Naive thymus-derived CD8-positive, alpha-beta T cell (primary cell): ENCODE data around the gene ZNF609. TPM values are rescaled to one million over a fixed set of nuclear protein-coding genes. Genes with fewer than 3 reads are reported as not detected.

ENCODE experiments used
- ATAC-seq, 2 donors: fragments of 150-1000 bp; cut with Tn5 transposase in 1 of 2; sonication (Bioruptor Pico), chemical (Tn5 transposase) in 1 of 2; 1 replicate in 1 of 2; 2 replicates in 1 of 2; pipeline ENCODE4 v1.10.0; 2021; ENCODE audit warnings: mild to moderate bottlenecking in 2 of 2, moderate library complexity in 2 of 2
- POLR2A ChIA-PET: fragments of 350-600 bp; sonication (Branson Sonifier 250); formaldehyde crosslinking; loops from one replicate; lab custom pipeline; 2021; ENCODE audit warnings: antibody characterized with exemption; lab: Charles Lee
- DNase-seq, 10 donors: peaks; one replicate each; pipeline versions ENCODE4 v3.0.0 to v3.0.0-alpha.2; 2020 to 2022
- H3K27ac Mint-ChIP-seq, 10 donors: one replicate each; pipeline ENCODE4 v1.8.0; 2020 to 2022; ENCODE audit warnings: mild to moderate bottlenecking in 10 of 10, mixed read lengths in 10 of 10, moderate library complexity in 4 of 10, inconsistent platforms in 1 of 10
- H3K27me3 Mint-ChIP-seq, 5 donors: one replicate each; pipeline ENCODE4 v1.8.0; 2021 to 2022; ENCODE audit warnings: mixed read lengths in 5 of 5
- H3K36me3 Mint-ChIP-seq, 3 donors: one replicate each; pipeline ENCODE4 v1.8.0; 2020 to 2022; ENCODE audit warnings: mixed read lengths in 3 of 3, mild to moderate bottlenecking in 2 of 3, inconsistent platforms in 1 of 3
- H3K4me1 Mint-ChIP-seq, 4 donors: one replicate each; pipeline ENCODE4 v1.8.0; 2021 to 2022; ENCODE audit warnings: mixed read lengths in 4 of 4
- H3K4me3 Mint-ChIP-seq, 10 donors: one replicate each; pipeline ENCODE4 v1.8.0; 2020 to 2022; ENCODE audit warnings: mild to moderate bottlenecking in 10 of 10, mixed read lengths in 10 of 10, moderate library complexity in 6 of 10, inconsistent platforms in 1 of 10
- H3K9me3 Mint-ChIP-seq, 9 donors: one replicate each; pipeline ENCODE4 v1.8.0; 2020 to 2022; ENCODE audit warnings: mixed read lengths in 9 of 9, mild to moderate bottlenecking in 3 of 9, inconsistent platforms in 1 of 9, moderate library complexity in 1 of 9
- polyA plus RNA-seq, 3 donors: library from polyadenylated mRNA; unstranded; fragments of 300-500 nt; fragmentation: Illumina TruSeq; gene quantifications; one replicate each; pipeline ENCODE4 v1.2.3, GENCODE V29; 2021
- total RNA-seq, 8 experiments: library from RNA in 2 of 8; stranded (reverse) in 2 of 8; gene quantifications; one replicate each; pipeline ENCODE4 v1.2.3 and lab custom pipeline; 2021 to 2026

ZNF609 gene
- total and polyA plus RNA-seq, 5 experiments from 2014 or later = 10.2 to 68.2 (median 23.7) TPM

DNA sequence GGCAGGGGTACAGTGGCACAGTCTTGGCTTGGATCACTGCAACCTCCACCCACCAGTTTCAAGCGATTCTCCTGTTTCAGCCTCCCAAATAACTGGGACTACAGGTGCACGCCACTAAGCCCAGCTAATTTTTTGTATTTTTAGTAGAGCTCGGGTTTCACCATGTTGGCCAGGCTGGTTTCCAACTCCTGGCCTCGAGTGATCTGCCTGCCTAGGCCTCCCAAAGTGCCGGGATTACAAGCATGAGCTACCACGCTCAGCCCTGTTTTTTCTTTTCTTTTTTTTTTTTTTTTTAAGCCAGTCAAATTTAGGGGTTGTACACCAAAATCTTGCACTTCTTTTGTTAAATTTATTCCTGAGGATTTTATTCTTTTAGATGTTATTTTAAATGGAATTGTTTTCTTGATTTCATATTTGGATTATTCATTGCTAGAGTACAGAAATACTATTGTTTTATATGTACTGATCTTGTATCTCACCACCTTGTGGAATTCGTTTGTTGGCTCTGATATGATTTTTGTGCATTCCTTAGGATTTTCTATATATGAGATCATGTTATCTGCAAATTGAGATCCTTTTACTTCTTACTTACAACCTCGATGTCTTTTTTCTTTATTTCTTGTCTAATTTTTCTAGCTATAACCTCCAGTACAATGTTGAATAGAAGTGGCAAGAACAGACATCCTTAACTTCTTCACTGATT, 65.6 kb downstream of the ZNF609 start:
- Mint-ChIP-seq H3K27ac (peak overlapping the region in 6 of 10 donors; percentile 4 to 67 (median 20)), H3K4me1 (peaks cover 28 to 82% (median 71%) of the 10 kb centered on the region in 4 donors)
- POLR2A ChIA-PET = interaction anchor here (0.7 to 1.2 kb wide), 3 partner anchors 66 to 99 kb away, joined by 3 to 4 read pairs (median 3); partner anchors contain the start of gene ZNF609

DNA sequence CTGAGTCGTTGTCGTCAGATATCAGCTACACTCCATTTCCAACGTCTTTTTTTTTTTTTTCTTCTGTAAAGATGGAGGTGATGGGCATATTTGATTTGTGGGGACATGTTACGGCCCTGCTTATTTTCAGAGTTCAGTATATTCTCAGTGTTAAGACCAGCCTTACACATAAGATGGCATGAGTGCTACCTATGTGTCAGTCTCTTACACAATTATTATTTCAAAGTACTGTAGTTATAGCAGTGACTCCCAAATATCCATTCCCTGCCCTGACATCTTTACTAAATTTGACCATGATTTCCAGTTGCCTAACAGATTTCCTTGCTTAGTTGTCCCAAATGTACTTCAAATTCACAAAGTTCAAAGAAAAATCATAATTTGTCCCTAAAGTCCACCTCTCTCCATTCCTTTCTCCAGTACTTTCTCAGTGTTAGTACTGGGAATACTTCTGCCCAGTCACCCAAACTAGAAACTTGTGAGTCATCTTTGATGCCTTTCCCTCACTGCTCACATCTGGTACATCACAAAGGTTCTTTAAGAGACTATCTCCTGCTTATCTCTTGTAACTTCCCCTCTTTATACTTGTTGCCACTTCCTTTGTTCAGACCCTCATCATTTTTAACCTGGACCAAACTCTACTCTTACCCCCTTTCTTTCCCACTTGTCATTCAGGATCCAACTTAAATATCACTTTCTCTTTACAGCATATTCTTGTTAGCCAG, 67.0 kb downstream of the ZNF609 start:
- H3K9me3 Mint-ChIP-seq = no peaks in the 10 kb centered on the region
- H3K36me3 Mint-ChIP-seq = peaks cover 0 to 29% (median 20%) of the 10 kb centered on the region in 3 donors
- peak overlapping the region in 9 of 10 donors; percentile 2 to 54 (median 26) for H3K4me3 Mint-ChIP-seq
- peaks cover 26 to 81% (median 68%) of the 10 kb centered on the region in 4 donors for H3K4me1 Mint-ChIP-seq
- POLR2A ChIA-PET = no interaction called here
- H3K27me3 Mint-ChIP-seq = no peaks in the 10 kb centered on the region
- ATAC-seq = peak in 1 of 2 donors; percentile 36
- H3K27ac Mint-ChIP-seq = peak overlapping the region in 8 of 10 donors; percentile 5 to 65 (median 32)
- DNase-seq = no peak

More for the DNA sequence above, 65.6 kb downstream of the ZNF609 start:
- H3K4me3 Mint-ChIP-seq = peak overlapping the region in 3 of 10 donors; percentile 0 to 8 (median 0)
- peaks cover 0 to 35% (median 20%) of the 10 kb centered on the region in 3 donors for H3K36me3 Mint-ChIP-seq
- DNase-seq (no peak), ATAC-seq (no peak)
- H3K9me3 Mint-ChIP-seq = no peaks in the 10 kb centered on the region
- no peaks in the 10 kb centered on the region for H3K27me3 Mint-ChIP-seq

DNA sequence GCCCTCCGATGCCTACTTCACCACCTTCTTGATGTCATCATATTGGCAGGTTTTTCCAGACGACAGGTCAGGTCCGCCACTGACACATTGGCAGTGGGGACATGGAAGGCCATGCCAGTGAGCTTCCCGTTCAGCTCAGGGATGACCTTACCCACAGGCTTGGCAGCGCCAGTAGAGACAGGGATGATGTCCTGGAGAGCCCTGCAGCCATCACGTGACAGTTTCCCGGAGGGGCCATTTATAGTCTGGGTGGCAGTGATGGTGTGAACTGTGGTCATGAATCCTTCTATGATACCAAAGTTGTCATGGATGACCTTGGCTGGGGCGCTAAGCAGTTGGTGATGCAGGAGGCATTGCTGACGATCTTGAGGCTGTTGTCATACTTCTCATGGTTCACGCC, 68.5 kb downstream of the ZNF609 start:
- no peak overlapping the region for H3K27ac Mint-ChIP-seq
- POLR2A ChIA-PET = no interaction called here
- H3K36me3 Mint-ChIP-seq = peaks cover 0 to 32% (median 20%) of the 10 kb centered on the region in 3 donors
- ATAC-seq (no peak), DNase-seq (no peak)
- H3K4me3 Mint-ChIP-seq = no peak overlapping the region
- peaks cover 35 to 89% (median 78%) of the 10 kb centered on the region in 4 donors for H3K4me1 Mint-ChIP-seq
- no peaks in the 10 kb centered on the region for H3K27me3 Mint-ChIP-seq
- H3K9me3 Mint-ChIP-seq = no peaks in the 10 kb centered on the region

DNA sequence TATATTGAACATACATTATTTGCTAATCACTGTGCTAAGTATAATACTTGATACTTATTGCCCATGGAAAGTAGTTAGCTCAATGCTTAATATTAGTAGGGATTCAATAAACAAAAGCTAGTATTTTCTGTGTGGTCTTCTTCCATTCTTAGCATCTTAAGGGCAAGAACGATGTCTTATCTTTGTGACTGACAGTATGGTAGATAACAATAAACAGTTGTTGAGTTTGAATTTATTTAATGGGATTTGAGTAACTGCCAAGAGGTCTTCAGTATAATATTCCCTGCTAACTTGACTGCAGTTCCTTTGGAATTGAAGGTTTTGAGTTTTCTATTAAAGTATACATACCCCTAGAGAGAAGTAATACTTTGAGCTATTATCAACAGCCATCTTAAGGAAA, 70.1 kb downstream of the ZNF609 start:
- H3K4me1 Mint-ChIP-seq = peaks cover 28 to 84% (median 77%) of the 10 kb centered on the region in 4 donors
- DNase-seq (no peak), ATAC-seq (no peak)
- H3K27me3 Mint-ChIP-seq = no peaks in the 10 kb centered on the region
- H3K27ac Mint-ChIP-seq = peak overlapping the region in 5 of 10 donors; percentile 2 to 57 (median 14)
- peak overlapping the region in 2 of 10 donors; percentile 6 to 27 for H3K4me3 Mint-ChIP-seq
- peaks cover 0 to 30% (median 17%) of the 10 kb centered on the region in 3 donors for H3K36me3 Mint-ChIP-seq
- POLR2A ChIA-PET = interaction anchor here (0.5 kb wide), 1 partner anchor 160 kb away, joined by 7 read pairs; no protein-coding TSS in a partner anchor
- H3K9me3 Mint-ChIP-seq = no peaks in the 10 kb centered on the region

DNA sequence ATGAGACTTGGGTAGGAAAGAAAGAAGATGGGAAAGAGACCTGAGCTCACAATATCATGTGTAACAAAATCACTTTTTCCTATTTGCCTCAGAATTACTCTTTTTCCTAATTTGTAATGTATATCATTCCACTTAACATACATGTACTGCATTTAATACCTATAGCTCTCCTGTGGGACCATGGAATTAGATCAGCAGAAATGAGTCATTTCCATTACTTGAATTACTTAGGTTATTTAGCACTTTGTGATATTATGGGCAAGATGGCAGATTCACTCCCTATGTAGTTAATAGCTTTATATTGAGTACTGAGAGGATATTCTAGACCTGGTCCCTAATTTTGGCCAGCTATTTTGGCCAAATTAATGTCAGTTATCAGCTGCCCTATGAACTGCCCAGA, 70.5 kb downstream of the ZNF609 start:
- H3K4me1 Mint-ChIP-seq = peaks cover 28 to 84% (median 75%) of the 10 kb centered on the region in 4 donors
- POLR2A ChIA-PET = interaction anchor here (0.5 to 1.2 kb wide), 2 partner anchors 27 to 116 kb away, joined by 3 to 5 read pairs; no protein-coding TSS in a partner anchor
- H3K27me3 Mint-ChIP-seq = no peaks in the 10 kb centered on the region
- H3K9me3 Mint-ChIP-seq = no peaks in the 10 kb centered on the region
- peak overlapping the region in 4 of 10 donors; percentile 2 to 57 (median 27) for H3K27ac Mint-ChIP-seq
- peaks cover 0 to 30% (median 17%) of the 10 kb centered on the region in 3 donors for H3K36me3 Mint-ChIP-seq
- DNase-seq (no peak), ATAC-seq (no peak)
- H3K4me3 Mint-ChIP-seq = peak overlapping the region in 1 of 10 donors; percentile 6

DNA sequence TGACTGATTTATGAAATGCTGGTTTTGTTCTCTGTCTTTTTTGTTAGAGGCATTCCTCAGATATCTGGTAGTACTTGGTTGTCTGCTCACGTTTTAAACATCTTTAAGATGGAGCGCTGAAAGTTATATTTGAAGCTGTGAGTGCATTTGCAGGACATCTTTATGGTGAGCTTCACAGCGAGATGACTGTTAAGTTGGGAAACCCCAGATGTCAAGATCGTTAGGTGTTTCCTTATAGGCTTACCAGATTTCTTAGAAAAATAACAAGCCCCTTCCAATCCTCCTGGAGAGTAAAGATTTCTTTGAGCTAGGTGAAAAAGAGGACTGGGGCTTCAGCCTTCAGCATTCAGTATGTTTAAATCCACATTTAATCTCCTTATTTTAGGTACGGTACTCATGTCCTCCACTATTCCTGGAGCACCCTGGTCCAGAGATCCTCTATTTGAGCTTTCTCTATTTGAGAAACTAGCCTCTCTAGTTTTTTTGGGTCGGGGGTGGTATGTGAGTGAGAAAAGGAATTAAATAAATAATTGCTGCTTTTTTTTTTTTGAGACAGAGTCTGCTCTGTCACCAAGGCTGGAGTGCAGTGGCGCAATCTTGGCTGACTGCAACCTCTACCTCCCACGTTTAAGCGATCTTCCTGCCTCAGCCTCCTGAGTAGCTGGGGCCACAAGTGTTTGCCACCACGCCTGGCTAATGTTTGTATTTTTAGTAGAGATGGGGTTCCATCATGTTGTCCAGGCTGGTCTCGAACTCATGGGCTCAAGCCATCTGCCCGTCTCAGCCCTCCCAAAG, 72.3 kb downstream of the ZNF609 start:
- peak in 1 of 2 donors; percentile 48 for ATAC-seq

DNA sequence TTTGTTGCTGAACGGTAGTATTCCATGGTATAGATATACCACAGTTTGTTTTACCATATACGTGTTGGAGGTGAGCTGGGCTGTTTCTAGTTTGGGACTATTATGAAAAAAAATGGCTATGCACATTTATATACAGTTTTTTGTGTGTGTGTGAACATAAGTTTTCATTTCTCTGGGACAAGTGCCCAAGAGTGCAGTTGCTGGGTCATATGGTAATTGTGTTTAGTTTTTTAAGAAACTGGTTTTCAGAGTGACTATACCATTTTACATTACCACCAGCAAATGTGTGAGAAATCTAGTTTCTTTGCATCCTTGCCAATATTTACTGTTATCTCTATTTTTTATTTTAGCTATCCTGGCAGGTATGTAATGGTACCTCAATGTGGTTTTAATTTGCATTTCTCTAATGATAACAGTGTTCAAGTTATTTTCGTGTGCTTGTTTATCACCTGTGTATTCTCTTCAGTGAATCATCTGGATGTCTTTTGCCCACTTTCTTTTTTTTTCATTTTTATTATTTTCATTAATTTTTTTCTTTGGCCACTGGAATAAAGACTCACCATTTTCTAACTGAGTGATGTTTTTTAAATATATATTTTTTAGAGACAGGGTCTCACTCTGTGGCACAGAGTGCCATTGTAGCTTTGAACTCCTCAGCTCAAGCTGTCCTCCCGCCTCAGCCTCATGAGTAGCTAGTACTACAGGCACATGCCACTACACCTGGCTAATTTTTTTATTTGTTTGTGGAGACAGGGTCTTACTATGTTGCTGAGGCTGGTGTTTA, 75.3 kb downstream of the ZNF609 start:
- ATAC-seq = peak in 1 of 2 donors; percentile 17
- Mint-ChIP-seq H3K36me3 (peaks cover 0 to 15% (median 3%) of the 10 kb centered on the region in 3 donors), H3K27ac (peak overlapping the region in 8 of 10 donors; percentile 15 to 78 (median 42)), H3K4me3 (peak overlapping the region in 6 of 10 donors; percentile 2 to 67 (median 20)), H3K4me1 (peaks cover 29 to 66% (median 52%) of the 10 kb centered on the region in 4 donors), H3K9me3 (no peaks in the 10 kb centered on the region), H3K27me3 (no peaks in the 10 kb centered on the region)
- DNase-seq = no peak
- POLR2A ChIA-PET = interaction anchor here (0.5 to 0.6 kb wide), 2 partner anchors 86 to 440 kb away, joined by 3 to 4 read pairs; partner anchors contain the start of gene SNX1

More for the DNA sequence above, 72.3 kb downstream of the ZNF609 start:
- H3K27me3 Mint-ChIP-seq = no peaks in the 10 kb centered on the region
- H3K27ac Mint-ChIP-seq = peak overlapping the region; percentile 15 to 90 (median 57)
- peak overlapping the region in 7 of 10 donors; percentile 37 to 59 (median 51) for H3K4me3 Mint-ChIP-seq
- DNase-seq = no peak
- POLR2A ChIA-PET = interaction anchor here (0.7 kb wide), 1 partner anchor 40 kb away, joined by 4 read pairs; no protein-coding TSS in a partner anchor
- peaks cover 0 to 26% (median 13%) of the 10 kb centered on the region in 3 donors for H3K36me3 Mint-ChIP-seq
- peaks cover 30 to 82% (median 66%) of the 10 kb centered on the region in 4 donors for H3K4me1 Mint-ChIP-seq
- H3K9me3 Mint-ChIP-seq = no peaks in the 10 kb centered on the region

DNA sequence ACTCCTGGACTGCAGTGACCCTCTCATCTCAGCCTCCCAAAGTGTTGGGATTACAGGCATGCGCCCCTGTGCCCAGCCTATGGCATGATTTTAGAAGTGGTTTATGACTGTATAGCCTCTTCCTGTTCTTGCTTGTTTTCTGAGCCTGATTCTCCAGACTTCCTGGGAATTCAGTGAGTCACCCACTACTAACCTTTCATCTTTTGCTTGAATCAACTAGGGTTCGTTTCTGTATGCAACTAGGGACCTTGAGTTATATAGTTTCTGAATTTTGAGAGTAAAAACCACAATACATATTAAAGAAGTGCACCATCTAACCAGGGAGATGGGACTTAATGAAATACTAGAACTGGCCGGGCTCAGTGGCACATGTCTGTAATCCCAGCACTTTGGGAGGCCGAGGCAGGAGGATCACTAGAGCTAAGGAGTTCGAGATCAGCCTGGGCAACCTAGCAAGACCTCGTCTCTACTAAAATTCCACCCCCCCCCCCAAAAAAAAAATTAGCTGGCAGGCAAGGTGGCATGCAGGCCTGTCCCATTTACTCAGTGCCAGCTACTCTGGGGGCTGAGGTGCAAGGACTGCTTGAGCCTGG, 76.0 kb downstream of the ZNF609 start:
- Mint-ChIP-seq H3K4me3 (peak overlapping the region in 6 of 10 donors; percentile 2 to 67 (median 38)), H3K9me3 (no peaks in the 10 kb centered on the region), H3K36me3 (peaks cover 0 to 18% (median 2%) of the 10 kb centered on the region in 3 donors), H3K4me1 (peaks cover 28 to 60% (median 47%) of the 10 kb centered on the region in 4 donors), H3K27ac (peak overlapping the region in 7 of 10 donors; percentile 29 to 86 (median 38)), H3K27me3 (no peaks in the 10 kb centered on the region)
- DNase-seq (no peak), ATAC-seq (peak; percentile 25 to 39)
- POLR2A ChIA-PET = interaction anchor here (0.6 kb wide), 1 partner anchor 441 kb away, joined by 4 read pairs; the partner anchor contains the start of gene SNX1

DNA sequence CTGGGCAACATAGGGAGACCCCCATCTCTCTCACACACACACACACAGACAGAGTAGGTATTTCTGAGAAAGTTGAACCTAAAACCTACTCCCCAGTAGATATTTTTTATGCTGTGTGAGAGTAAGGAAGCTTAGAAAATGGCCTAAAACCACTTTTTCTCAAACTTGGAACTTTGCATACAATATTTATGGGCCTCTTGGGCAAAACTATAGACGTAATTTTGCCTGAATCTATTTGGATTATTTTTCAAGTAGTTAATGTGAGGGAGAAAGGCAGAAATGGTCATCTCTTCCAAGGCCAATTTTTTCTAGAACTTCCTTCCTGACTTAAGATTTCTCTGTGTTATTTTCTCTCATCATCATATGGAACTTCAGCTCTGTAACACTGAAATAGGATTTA, 81.7 kb downstream of the ZNF609 start:
- H3K36me3 Mint-ChIP-seq = peaks cover 0 to 27% (median 14%) of the 10 kb centered on the region in 3 donors
- DNase-seq (no peak), ATAC-seq (no peak)
- H3K27me3 Mint-ChIP-seq = no peaks in the 10 kb centered on the region
- H3K27ac Mint-ChIP-seq = peak overlapping the region in 7 of 10 donors; percentile 7 to 70 (median 46)
- no peak overlapping the region for H3K4me3 Mint-ChIP-seq
- peaks cover 29 to 66% (median 51%) of the 10 kb centered on the region in 4 donors for H3K4me1 Mint-ChIP-seq
- H3K9me3 Mint-ChIP-seq = no peaks in the 10 kb centered on the region
- POLR2A ChIA-PET = interaction anchor here (0.7 kb wide), 1 partner anchor 393 kb away, joined by 5 read pairs; no protein-coding TSS in a partner anchor

DNA sequence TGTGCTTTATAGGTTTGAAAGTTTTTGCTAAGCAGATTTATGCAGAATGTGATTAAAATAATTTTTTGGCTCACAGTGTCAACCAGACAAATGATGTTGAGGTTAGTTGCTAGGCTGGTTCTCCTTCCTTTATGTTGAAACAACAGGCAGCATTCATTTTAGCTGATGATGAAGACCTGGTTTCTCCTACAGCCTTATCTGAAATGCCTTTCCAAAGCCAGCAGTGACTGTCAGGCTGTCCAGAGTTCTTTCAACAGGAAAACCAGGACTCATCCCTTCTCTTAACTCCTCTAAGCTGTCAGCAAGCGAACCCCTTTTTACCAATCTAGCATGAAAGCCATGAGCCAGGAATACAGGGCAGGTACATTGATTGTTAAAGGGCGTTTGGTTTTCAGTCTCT, 84.1 kb downstream of the ZNF609 start:
- DNase-seq = no peak
- no peaks in the 10 kb centered on the region for H3K9me3 Mint-ChIP-seq
- peaks cover 34 to 77% (median 66%) of the 10 kb centered on the region in 4 donors for H3K4me1 Mint-ChIP-seq
- POLR2A ChIA-PET = no interaction called here
- ATAC-seq = no peak
- peak overlapping the region in 4 of 10 donors; percentile 8 to 36 (median 16) for H3K4me3 Mint-ChIP-seq
- H3K27me3 Mint-ChIP-seq = no peaks in the 10 kb centered on the region
- H3K36me3 Mint-ChIP-seq = peaks cover 0 to 29% (median 14%) of the 10 kb centered on the region in 3 donors
- H3K27ac Mint-ChIP-seq = peak overlapping the region in 7 of 10 donors; percentile 36 to 85 (median 72)
